Stimulated activated CD4-positive, alpha-beta T cell treated with anti-CD3 and anti-CD28 coated beads, Interleukin-15, amount 100 ng/mL, for 1 hour (primary cell): Measurements from ENCODE around the gene PPA2.
"Not testable (repeated sequence)": the region's sequence is repeated elsewhere in the genome, so short reads cannot be mapped to it uniquely, and the experiment has no call there.

ENCODE experiments used
- DNase-seq, 2 donors: peaks; one replicate each; pipeline ENCODE4 v3.0.0-alpha.2; 2020; ENCODE audit warnings: low read depth in 1 of 2, low spot score in 1 of 2

PPA2 gene

GRCh38 chr4:105473324-105474098 lies at the start of gene PPA2:
TSS of gene PPA2 (minus strand) at chr4:105474062. CDS start at chr4:105474050, 12 bp downstream.
- peak; percentile 54 to 59 for DNase-seq

- no peak for DNase-seq
Measured at GRCh38 chr4:105520819-105521790, 47.2 kb upstream of the PPA2 start.

GRCh38 chr4:105510245-105510644 lies 36.4 kb upstream of the PPA2 start:
- DNase-seq, result no peak

GRCh38 chr4:105509714-105510113 lies 35.9 kb upstream of the PPA2 start:
- DNase-seq, result no peak

- no peak for DNase-seq
Measured at GRCh38 chr4:105509291-105509690, 35.4 kb upstream of the PPA2 start.

GRCh38 chr4:105504744-105505143 lies 30.9 kb upstream of the PPA2 start:
- no peak for DNase-seq

GRCh38 chr4:105503484-105503883 lies 29.6 kb upstream of the PPA2 start:
- DNase-seq, result no peak

GRCh38 chr4:105496899-105497298 lies 23.0 kb upstream of the PPA2 start:
- no peak for DNase-seq

- DNase-seq, result no peak
Measured at GRCh38 chr4:105495667-105496066, 21.8 kb upstream of the PPA2 start.

GRCh38 chr4:105490523-105490922 lies 16.7 kb upstream of the PPA2 start:
- no peak for DNase-seq

- DNase-seq, result no peak
Measured at GRCh38 chr4:105483840-105484239, 10.0 kb upstream of the PPA2 start.

- peak in 1 of 2 donors; percentile 76 for DNase-seq
Measured at GRCh38 chr4:105474099-105474518, 247 bp upstream of the PPA2 start.

- no peak for DNase-seq
Measured at GRCh38 chr4:105472871-105473323, 965 bp downstream of the PPA2 start.

- peak; percentile 22 to 31 for DNase-seq
Measured at GRCh38 chr4:105471566-105472176, 2.2 kb downstream of the PPA2 start.

- DNase-seq, result no peak
Measured at GRCh38 chr4:105470766-105471165, 3.1 kb downstream of the PPA2 start.

- DNase-seq, result no peak
Measured at GRCh38 chr4:105469736-105470135, 4.1 kb downstream of the PPA2 start.

GRCh38 chr4:105466580-105466979 lies 7.3 kb downstream of the PPA2 start:
- no peak for DNase-seq

- not testable (repeated sequence) for DNase-seq
Measured at GRCh38 chr4:105464563-105464962, 9.3 kb downstream of the PPA2 start.

GRCh38 chr4:105462576-105462975 lies 11.3 kb downstream of the PPA2 start:
- DNase-seq, result no peak

- no peak for DNase-seq
Measured at GRCh38 chr4:105461621-105462382, 12.1 kb downstream of the PPA2 start.

- no peak for DNase-seq
Measured at GRCh38 chr4:105461221-105461620, 12.6 kb downstream of the PPA2 start.
